ENCODE measurements around the gene KIF14.

GRCh38 chr1:200538179-200538578 is 82.4 kb downstream of the KIF14 start:
- no peak for TF ChIP-seq POLR2AphosphoS5 (IDR thresholded peaks at IDR 0.05; ENCODE audit: borderline replicate concordance, low read depth, low read length)
- no peak for TF ChIP-seq EZH2 (IDR thresholded peaks at IDR 0.05)
- no peak for TF ChIP-seq FOXP2 (optimal IDR thresholded peaks at IDR 0.05; ENCODE audit: control extremely low read depth, extremely low read length, insufficient read depth)
